H1 (cell line): ENCODE results near the gene HECTD4. TPM values are rescaled to one million over a fixed set of nuclear protein-coding genes. Genes with fewer than 3 reads are reported as not detected.

Source experiments
- CTCF ChIA-PET: fragments of 300-600 bp; sonication (Branson Sonifier 250); formaldehyde crosslinking; loops from one replicate; lab custom pipeline; 2021; ENCODE audit not compliant: partially characterized antibody; lab: Charles Lee
- POLR2A ChIA-PET: fragments of 300-600 bp; sonication (Branson Sonifier 250); formaldehyde crosslinking; loops from one replicate; lab custom pipeline; 2021; ENCODE audit warnings: inconsistent platforms; ENCODE audit not compliant: partially characterized antibody; lab: Charles Lee
- DNase-seq, 2 experiments: peaks; one replicate each; pipeline versions ENCODE4 v3.0.0 to v3.0.0-alpha.2; 2010 to 2022; ENCODE audit warnings: low spot score in 2 of 2, low read depth in 1 of 2, mixed read lengths in 1 of 2
- FAIRE-seq: peaks from 2 replicates; lab custom pipeline; 2011; peaks lifted over from hg19 to GRCh38; lab: Jason Lieb, UNC
- H2AFZ ChIP-seq: 2 replicates; pipeline ENCODE4 v1.8.1; 2012; ENCODE audit warnings: low read length, inconsistent platforms
- H2AK5ac ChIP-seq: 2 replicates; pipeline ENCODE4 v1.6.1; 2013; ENCODE audit warnings: low read depth, low read length
- H2BK120ac ChIP-seq: replicated peaks from 2 replicates; pipeline ENCODE3; 2013; ENCODE audit warnings: low read depth, low read length, inconsistent platforms
- H2BK12ac ChIP-seq: 2 replicates; pipeline ENCODE4 v1.6.1; 2013; ENCODE audit warnings: low read depth, low read length
- H2BK15ac ChIP-seq: 2 replicates; pipeline ENCODE4 v1.6.1; 2013; ENCODE audit warnings: low read length
- H2BK20ac ChIP-seq: 2 replicates; pipeline ENCODE4 v1.6.1; 2013; ENCODE audit warnings: low read length
- H2BK5ac ChIP-seq: 2 replicates; pipeline ENCODE4 v1.6.1; 2013; ENCODE audit warnings: low read depth, low read length
- H3K14ac ChIP-seq: 2 replicates; pipeline ENCODE4 v1.6.1; 2013; ENCODE audit warnings: inconsistent platforms; ENCODE audit not compliant: insufficient read length
- H3K18ac ChIP-seq: 2 replicates; pipeline ENCODE4 v1.6.1; 2013; ENCODE audit warnings: low read length; ENCODE audit errors: extremely low read depth
- H3K23ac ChIP-seq: 2 replicates; pipeline ENCODE4 v1.6.1; 2013; ENCODE audit warnings: inconsistent platforms; ENCODE audit not compliant: insufficient read length
- H3K23me2 ChIP-seq: 2 replicates; pipeline ENCODE4 v1.6.1; 2013; ENCODE audit warnings: low read depth, low read length
- H3K27ac ChIP-seq: 2 replicates; pipeline ENCODE4 v1.6.1; 2011; ENCODE audit warnings: low read depth, low read length, inconsistent platforms
- H3K27me3 ChIP-seq, 4 experiments: replicated peaks in 1 of 4; 1 replicate in 1 of 4; 2 replicates in 3 of 4; pipeline versions ENCODE4 v1.6.1 to v1.8.1; 2011 to 2013; ENCODE audit warnings: low read length in 3 of 4, mild to moderate bottlenecking in 3 of 4, inconsistent platforms in 2 of 4, mixed read lengths in 2 of 4, moderate library complexity in 1 of 4; ENCODE audit not compliant: control insufficient read depth in 3 of 4, insufficient read depth in 3 of 4; ENCODE audit errors: extremely low read depth in 1 of 4
- H3K36me3 ChIP-seq, 4 experiments: 2 replicates each; pipeline versions ENCODE4 v1.6.1 to v1.8.1; 2011 to 2013; ENCODE audit warnings: mild to moderate bottlenecking in 4 of 4, low read length in 3 of 4, moderate library complexity in 2 of 4, control low read depth in 1 of 4, inconsistent platforms in 1 of 4; ENCODE audit not compliant: insufficient read depth in 4 of 4, control insufficient read depth in 2 of 4
- H3K4ac ChIP-seq: replicated peaks from 2 replicates; pipeline ENCODE3; 2013; ENCODE audit warnings: low read length, low read depth, mixed read lengths, inconsistent platforms; ENCODE audit not compliant: insufficient read length
- H3K4me1 ChIP-seq, 4 experiments: replicated peaks in 1 of 4; 1 replicate in 1 of 4; 2 replicates in 3 of 4; pipeline versions ENCODE4 v1.6.1 to v1.8.1; 2011 to 2013; ENCODE audit warnings: low read length in 3 of 4, inconsistent platforms in 2 of 4, mixed read lengths in 1 of 4; ENCODE audit not compliant: insufficient read depth in 4 of 4, control insufficient read depth in 3 of 4
- H3K4me2 ChIP-seq, 2 experiments: 2 replicates each; pipeline versions ENCODE4 v1.6.1 to v1.8.1; 2011 to 2013; ENCODE audit warnings: low read depth in 2 of 2, low read length in 2 of 2, control low read depth in 1 of 2, inconsistent platforms in 1 of 2, mild to moderate bottlenecking in 1 of 2; ENCODE audit not compliant: insufficient read depth in 1 of 2
- H3K4me3 ChIP-seq, 4 experiments: fragments of 200-600, 300-600 bp in 1 of 4; sonication (generic), shearing (Covaris generic), sonication (Bioruptor Twin) in 1 of 4; 2 replicates each; pipeline versions ENCODE4 v1.5.1 to v1.8.1; 2011 to 2016; ENCODE audit warnings: low read length in 4 of 4, low read depth in 3 of 4, control low read depth in 2 of 4, inconsistent platforms in 2 of 4, mild to moderate bottlenecking in 2 of 4, mixed read lengths in 1 of 4, moderate library complexity in 1 of 4; ENCODE audit not compliant: insufficient read depth in 2 of 4; ENCODE audit errors: extremely low read depth in 1 of 4
- H3K56ac ChIP-seq: replicated peaks from 2 replicates; pipeline ENCODE3; 2013; ENCODE audit warnings: low read depth, mild to moderate bottlenecking, mixed read lengths, low read length, inconsistent platforms; ENCODE audit not compliant: insufficient read length
- H3K79me1 ChIP-seq: 2 replicates; pipeline ENCODE4 v1.6.1; 2013; ENCODE audit warnings: low read depth, low read length, control low read depth
- H3K79me2 ChIP-seq, 2 experiments: 2 replicates each; pipeline versions ENCODE4 v1.6.1 to v1.8.1; 2012 to 2013; ENCODE audit warnings: low read length in 2 of 2, mild to moderate bottlenecking in 2 of 2, inconsistent platforms in 1 of 2; ENCODE audit not compliant: insufficient read depth in 2 of 2, control insufficient read depth in 1 of 2
- H3K9ac ChIP-seq, 4 experiments: replicated peaks in 1 of 4; 1 replicate in 1 of 4; 2 replicates in 3 of 4; pipeline versions ENCODE4 v1.6.1 to v1.8.1; 2011 to 2013; ENCODE audit warnings: low read depth in 3 of 4, low read length in 3 of 4, control low read depth in 2 of 4, mild to moderate bottlenecking in 2 of 4, moderate library complexity in 2 of 4, inconsistent platforms in 1 of 4; ENCODE audit errors: extremely low read depth in 1 of 4
- H3K9me3 ChIP-seq, 2 experiments: 2 replicates each; pipeline versions ENCODE4 v1.6.1 to v1.8.1; 2012 to 2013; ENCODE audit warnings: mild to moderate bottlenecking in 2 of 2, moderate library complexity in 2 of 2, control low read depth in 1 of 2, inconsistent platforms in 1 of 2, low read depth in 1 of 2, low read length in 1 of 2, mixed read lengths in 1 of 2; ENCODE audit not compliant: insufficient read depth in 2 of 2
- H4K20me1 ChIP-seq, 2 experiments: replicated peaks in 1 of 2; 2 replicates each; pipeline versions ENCODE3 to v1.8.1; 2011 to 2013; ENCODE audit warnings: inconsistent platforms in 2 of 2, low read length in 2 of 2, mild to moderate bottlenecking in 1 of 2; ENCODE audit not compliant: insufficient read depth in 2 of 2, control insufficient read depth in 1 of 2
- H4K5ac ChIP-seq: 2 replicates; pipeline ENCODE4 v1.6.1; 2013; ENCODE audit warnings: low read length, low read depth, mixed read lengths, inconsistent platforms; ENCODE audit not compliant: insufficient read length
- H4K8ac ChIP-seq: 2 replicates; pipeline ENCODE4 v1.8.0; 2013; ENCODE audit warnings: mild to moderate bottlenecking, moderate library complexity, low read length, inconsistent platforms; ENCODE audit not compliant: insufficient read depth; ENCODE audit errors: extremely low read depth
- H4K91ac ChIP-seq: replicated peaks from 2 replicates; pipeline ENCODE3; 2013; ENCODE audit warnings: low read length, mixed read lengths, inconsistent platforms; ENCODE audit not compliant: insufficient read length
- CBX8 ChIP-seq: fragments of 300-800, 300-1000 bp; sonication (generic); IDR thresholded peaks from 2 replicates; pipeline ENCODE4 v1.7.1; 2016; ENCODE audit warnings: low read depth, low read length, borderline replicate concordance
- HDAC2 ChIP-seq, 2 experiments: fragments of 300-600 bp in 1 of 2; sonication (generic) in 1 of 2; IDR thresholded peaks; 2 replicates each; pipeline ENCODE4 v1.6.1; 2011 to 2012; ENCODE audit warnings: low read depth in 2 of 2, low read length in 2 of 2, mild to moderate bottlenecking in 2 of 2, moderate library complexity in 2 of 2, borderline replicate concordance in 1 of 2, inconsistent platforms in 1 of 2
- PHF8 ChIP-seq: fragments of 200-600 bp; sonication (generic); conservative IDR thresholded peaks from 2 replicates; pipeline ENCODE4 v1.7.1; 2012; ENCODE audit warnings: low read depth, mild to moderate bottlenecking, inconsistent platforms, low read length, moderate library complexity
- POLR2A ChIP-seq, 2 experiments: IDR thresholded peaks; 1 replicate in 1 of 2; 2 replicates in 1 of 2; pipeline ENCODE4 v1.6.1; 2011; ENCODE audit warnings: low read depth in 2 of 2, low read length in 2 of 2, mild to moderate bottlenecking in 2 of 2; ENCODE audit errors: control extremely low read depth in 1 of 2
- POLR2AphosphoS5 ChIP-seq: IDR thresholded peaks from 2 replicates; pipeline ENCODE4 v1.6.1; 2011; ENCODE audit warnings: low read depth, low read length
- TCF12 ChIP-seq: IDR thresholded peaks from 2 replicates; pipeline ENCODE4 v1.6.1; 2011; ENCODE audit warnings: low read depth, mild to moderate bottlenecking, low read length
- TEAD4 ChIP-seq: IDR thresholded peaks from 2 replicates; pipeline ENCODE4 v1.6.1; 2012; ENCODE audit warnings: low read depth, low read length, inconsistent platforms, mixed read lengths
- YY1 ChIP-seq: IDR thresholded peaks from 2 replicates; pipeline ENCODE4 v1.6.1; 2011; ENCODE audit warnings: low read depth, mild to moderate bottlenecking, low read length
- WGBS, 2 experiments: shearing (Covaris generic) in 1 of 2; methylation state at CpG; one replicate each; pipeline versions ENCODE4 v1.1.6 to v1.1.7; 2013 to 2015; ENCODE audit warnings: low lambda C conversion rate in 2 of 2, mixed read lengths in 2 of 2, inconsistent platforms in 1 of 2, low coverage in 1 of 2, missing lambda C conversion rate in 1 of 2; ENCODE audit not compliant: insufficient replicate concordance in 2 of 2, insufficient coverage in 1 of 2, insufficient read length in 1 of 2; ENCODE audit errors: extremely low coverage in 1 of 2, missing lambda C conversion rate in 1 of 2; 5-methylcytosine and 5-hydroxymethylcytosine counted together
- polyA plus RNA-seq, 7 experiments: library from polyadenylated mRNA; depleted of rRNA in 3 of 7; stranded (reverse) in 5 of 7; unstranded in 2 of 7; fragments of >200 nt in 5 of 7; fragments of 200-250 nt in 2 of 7; gene quantifications; 1 replicate in 5 of 7; 2 replicates in 1 of 7; 4 replicates in 1 of 7; pipeline versions ENCODE4 v1.2.1 to v1.2.3, GENCODE V29; 2011 to 2013; ENCODE audit warnings: missing spikeins in 2 of 7, mixed read lengths in 2 of 7
- total RNA-seq: library from RNA; stranded (reverse); fragmentation: NEBNext Ultra II Directional; extraction: Animal tissue kit (Norgen Biotek cat#: 25700); gene quantifications from 2 replicates; pipeline ENCODE4 v1.2.1, GENCODE V29; 2021
- TF ChIP-seq, protein P1 (sequence below): IDR thresholded peaks from 2 replicates; pipeline ENCODE4 v1.6.1; 2012; ENCODE audit warnings: low read length, inconsistent platforms

Gene HECTD4
- total and polyA plus RNA-seq, 2 of the 8 experiments (the other 6 are each of a cell fraction or from before 2014, with no cell fraction given): 6.5 to 33.7 TPM

DNA sequence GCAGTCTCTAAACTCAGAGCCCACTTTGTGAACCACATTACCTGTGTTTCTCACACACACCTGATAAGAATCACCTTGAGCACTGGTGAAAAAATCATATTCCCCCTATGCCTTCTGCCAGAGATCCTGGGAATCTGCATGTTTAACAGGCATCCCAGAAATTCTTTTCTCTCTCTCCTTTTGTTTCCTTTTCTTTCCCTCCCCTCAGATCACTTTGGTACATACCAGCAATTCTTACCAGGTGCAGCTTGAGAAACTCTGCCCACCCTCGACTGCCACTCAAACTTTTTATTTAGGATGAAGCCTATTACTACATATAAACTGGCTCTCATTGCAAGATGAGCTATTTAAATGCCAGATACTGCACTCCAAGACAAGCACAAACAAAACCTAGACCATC, 36.0 kb downstream of the HECTD4 start:
- H3K79me2 ChIP-seq: peaks cover 0 to 64% of the 10 kb centered on the region in 2 experiments; a peak in 2 of 4 replicates
- no peak overlapping the region for H3K18ac ChIP-seq
- peaks cover 10% of the 10 kb centered on the region; the same call in 1 of the 2 replicates for H3K79me1 ChIP-seq
- H2BK120ac ChIP-seq: no peak overlapping the region
- peak overlapping the region; percentile 6; the same call in 1 of the 2 replicates for H2BK12ac ChIP-seq
- H2BK5ac ChIP-seq: no peak overlapping the region
- H4K5ac ChIP-seq: no peak overlapping the region
- TF ChIP-seq TEAD4 (0 out of 2 replicates have a peak, but pooled peaks have one; percentile 27), POLR2A (IDR thresholded peaks at IDR 0.05; ENCODE audit: control extremely low read depth in 1 of 2, low read depth in 2 of 2, low read length in 2 of 2) (no peak), CBX8 (no peak), POLR2AphosphoS5 (no peak), HDAC2 (IDR thresholded peaks at IDR 0.05; ENCODE audit: borderline replicate concordance in 1 of 2, low read depth in 2 of 2, low read length in 2 of 2) (peak in 1 of 2 experiments; percentile 51; a peak in 1 of 4 replicates), PHF8 (no peak), YY1 (no peak), TCF12 (0 out of 2 replicates have a peak, but pooled peaks have one; percentile 35)
- TF ChIP-seq, protein P1, sequence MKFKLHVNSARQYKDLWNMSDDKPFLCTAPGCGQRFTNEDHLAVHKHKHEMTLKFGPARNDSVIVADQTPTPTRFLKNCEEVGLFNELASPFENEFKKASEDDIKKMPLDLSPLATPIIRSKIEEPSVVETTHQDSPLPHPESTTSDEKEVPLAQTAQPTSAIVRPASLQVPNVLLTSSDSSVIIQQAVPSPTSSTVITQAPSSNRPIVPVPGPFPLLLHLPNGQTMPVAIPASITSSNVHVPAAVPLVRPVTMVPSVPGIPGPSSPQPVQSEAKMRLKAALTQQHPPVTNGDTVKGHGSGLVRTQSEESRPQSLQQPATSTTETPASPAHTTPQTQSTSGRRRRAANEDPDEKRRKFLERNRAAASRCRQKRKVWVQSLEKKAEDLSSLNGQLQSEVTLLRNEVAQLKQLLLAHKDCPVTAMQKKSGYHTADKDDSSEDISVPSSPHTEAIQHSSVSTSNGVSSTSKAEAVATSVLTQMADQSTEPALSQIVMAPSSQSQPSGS: no peak
- H3K23ac ChIP-seq: no peak overlapping the region
- H3K36me3 ChIP-seq: no peaks in the 10 kb centered on the region
- peaks cover 0 to 14% (median 5%) of the 10 kb centered on the region in 4 experiments; a peak in 4 of 7 replicates for H3K4me1 ChIP-seq
- no peaks in the 10 kb centered on the region for H4K20me1 ChIP-seq
- no peaks in the 10 kb centered on the region for H3K27me3 ChIP-seq
- no peak overlapping the region for H3K14ac ChIP-seq
- DNase-seq (no peak), FAIRE-seq (no peak)
- 54% methylated on average over 1 of the region's 1 CpG; no CpG with 5 or more reads in 1 of the 2 experiments for WGBS, 2 experiments
- 0 out of 2 replicates have a peak, but pooled peaks cover 2% of the 10 kb centered on the region for H3K23me2 ChIP-seq
- H2AK5ac ChIP-seq: peak overlapping the region; percentile 84; the same call in 1 of the 2 replicates
- no peak overlapping the region; a peak in 1 of 7 replicates for H3K9ac ChIP-seq
- H2AFZ ChIP-seq: no peak overlapping the region
- CTCF ChIA-PET: interaction anchor here (0.7 to 1.6 kb wide), 2 partner anchors 8 to 10 kb away, joined by 3 to 6 read pairs; no protein-coding TSS in a partner anchor
- H3K4me2 ChIP-seq: no peak overlapping the region
- no peak overlapping the region for H2BK20ac ChIP-seq
- H4K8ac ChIP-seq: no peak overlapping the region
- H3K9me3 ChIP-seq: no peaks in the 10 kb centered on the region
- H4K91ac ChIP-seq: no peak overlapping the region
- H3K27ac ChIP-seq: no peak overlapping the region
- no peak overlapping the region for H3K56ac ChIP-seq
- POLR2A ChIA-PET: interaction anchor here (0.7 to 1.1 kb wide), 2 partner anchors 41 to 90 kb away, joined by 3 read pairs; no protein-coding TSS in a partner anchor
- no peak overlapping the region; the same call in 1 of the 2 replicates for H2BK15ac ChIP-seq
- no peak overlapping the region for H3K4me3 ChIP-seq
- no peak overlapping the region for H3K4ac ChIP-seq
